HG03558 (cell line): ENCODE results near the gene SLC5A2.
"Not testable (repeated sequence)": the region's sequence is repeated elsewhere in the genome, so short reads cannot be mapped to it uniquely, and the experiment has no call there.

Experiments
- ATAC-seq: cut with Tn5 transposase; IDR thresholded peaks from one replicate; pipeline ENCODE4 v1.9.1; 2021; ENCODE audit warnings: moderate number of reproducible peaks; ENCODE audit not compliant: unreplicated experiment; ENCODE audit errors: extremely low read depth

SLC5A2 gene

GRCh38 chr16:31523768-31524167 lies 40.8 kb downstream of the SLC5A2 start:
- not testable (repeated sequence) for ATAC-seq

- ATAC-seq, result no peak
Observed at GRCh38 chr16:31525113-31525512, 42.2 kb downstream of the SLC5A2 start.

- ATAC-seq, result no peak
Observed at GRCh38 chr16:31527734-31528274, 44.9 kb downstream of the SLC5A2 start, which contains the start of gene AHSP. TSS of gene AHSP (plus strand) at chr16:31527900. CDS start at chr16:31528140, 240 bp downstream.

- ATAC-seq, result no peak
Observed at GRCh38 chr16:31528523-31529107, 45.7 kb downstream of the SLC5A2 start.

- no peak for ATAC-seq
Observed at GRCh38 chr16:31529108-31529936, 46.4 kb downstream of the SLC5A2 start.

- no peak for ATAC-seq
Observed at GRCh38 chr16:31529937-31530312, 47.0 kb downstream of the SLC5A2 start.

GRCh38 chr16:31530405-31530804 lies 47.5 kb downstream of the SLC5A2 start:
- no peak for ATAC-seq

- ATAC-seq, result no peak
Observed at GRCh38 chr16:31531096-31531495, 48.2 kb downstream of the SLC5A2 start.

- ATAC-seq, result no peak
Observed at GRCh38 chr16:31532120-31532519, 49.2 kb downstream of the SLC5A2 start.

- ATAC-seq, result no peak
Observed at GRCh38 chr16:31532896-31533295, 50.0 kb downstream of the SLC5A2 start.

GRCh38 chr16:31535737-31536136 lies 52.8 kb downstream of the SLC5A2 start:
- ATAC-seq, result no peak

- no peak for ATAC-seq
Observed at GRCh38 chr16:31536804-31537361, 54.0 kb downstream of the SLC5A2 start.

GRCh38 chr16:31537362-31538242 lies 54.7 kb downstream of the SLC5A2 start:
- ATAC-seq, result no peak

- not testable (repeated sequence) for ATAC-seq
Observed at GRCh38 chr16:31538243-31538598, 55.3 kb downstream of the SLC5A2 start.

GRCh38 chr16:31539762-31540161 lies 56.8 kb downstream of the SLC5A2 start:
- ATAC-seq, result not testable (repeated sequence)
